GM23338 (cell line): ENCODE results near the gene NANOS2. TPM values are rescaled to one million over a fixed set of nuclear protein-coding genes. Genes with fewer than 3 reads are reported as not detected.

Source experiments
- ATAC-seq: fragments of 200-7000 bp; cut with Tn5 transposase; 3 replicates; pipeline ENCODE4 v1.9.1; 2020
- DNase-seq: peaks from one replicate; pipeline ENCODE4 v3.0.0-alpha.2; 2015; ENCODE audit warnings: low spot score
- H2AFZ ChIP-seq: fragments of 200-600 bp; sonication (generic); 2 replicates; pipeline ENCODE4 v1.8.0; 2016; ENCODE audit warnings: antibody characterized with exemption, mild to moderate bottlenecking, moderate library complexity
- H3F3A ChIP-seq: fragments of 200-600 bp; sonication (generic); replicated peaks from 2 replicates; pipeline ENCODE4 v1.8.0; 2017; ENCODE audit warnings: antibody characterized with exemption, mixed run types, low read depth
- H3K27ac ChIP-seq: fragments of 200-600 bp; sonication (generic); 2 replicates; pipeline ENCODE4 v1.6.1; 2016; ENCODE audit warnings: low read depth
- H3K27me3 ChIP-seq: fragments of 200-600 bp; sonication (generic); 2 replicates; pipeline ENCODE4 v1.8.0; 2016; ENCODE audit warnings: mild to moderate bottlenecking, mixed run types, moderate library complexity; ENCODE audit not compliant: insufficient read depth
- H3K36me3 ChIP-seq: fragments of 200-600 bp; sonication (generic); 2 replicates; pipeline ENCODE4 v1.8.0; 2016; ENCODE audit warnings: mild to moderate bottlenecking; ENCODE audit not compliant: insufficient read depth
- H3K4me1 ChIP-seq: fragments of 200-600 bp; sonication (generic); 2 replicates; pipeline ENCODE4 v1.8.0; 2016; ENCODE audit warnings: mild to moderate bottlenecking, moderate library complexity; ENCODE audit not compliant: insufficient read depth
- H3K4me2 ChIP-seq: fragments of 200-600 bp; sonication (generic); 2 replicates; pipeline ENCODE4 v1.7.1; 2017; ENCODE audit warnings: mixed run types
- H3K4me3 ChIP-seq: fragments of 200-600 bp; sonication (generic); 2 replicates; pipeline ENCODE4 v1.6.1; 2016; ENCODE audit warnings: mixed run types
- H3K79me2 ChIP-seq: fragments of 200-600 bp; sonication (generic); replicated peaks from 2 replicates; pipeline ENCODE4 v1.8.0; 2017; ENCODE audit warnings: mild to moderate bottlenecking; ENCODE audit not compliant: insufficient read depth
- H3K9me2 ChIP-seq: fragments of 200-600 bp; sonication (generic); 2 replicates; pipeline ENCODE4 v1.8.0; 2017; ENCODE audit not compliant: insufficient read depth
- H4K20me1 ChIP-seq: fragments of 200-600 bp; sonication (generic); replicated peaks from 2 replicates; pipeline ENCODE4 v1.8.0; 2017; ENCODE audit warnings: mild to moderate bottlenecking; ENCODE audit not compliant: insufficient read depth
- H3K27ac Mint-ChIP-seq: 2 replicates; pipeline ENCODE4 v1.8.0; 2020; ENCODE audit warnings: inconsistent platforms, mild to moderate bottlenecking, moderate library complexity, mixed read lengths
- H3K27me3 Mint-ChIP-seq: 3 replicates; pipeline ENCODE4 v1.8.0; 2022; ENCODE audit warnings: low read depth, mild to moderate bottlenecking, moderate library complexity, mixed read lengths, inconsistent platforms; ENCODE audit not compliant: insufficient read depth, poor library complexity
- H3K36me3 Mint-ChIP-seq: 3 replicates; pipeline ENCODE4 v1.8.0; 2021; ENCODE audit warnings: low read depth, mild to moderate bottlenecking, inconsistent platforms, moderate library complexity, mixed read lengths
- H3K4me1 Mint-ChIP-seq: 3 replicates; pipeline ENCODE4 v1.8.0; 2020; ENCODE audit warnings: mild to moderate bottlenecking, inconsistent platforms, mixed read lengths
- H3K4me3 Mint-ChIP-seq: 3 replicates; pipeline ENCODE4 v1.8.0; 2021; ENCODE audit warnings: moderate library complexity, mild to moderate bottlenecking, inconsistent platforms, mixed read lengths
- H3K9me3 Mint-ChIP-seq: 3 replicates; pipeline ENCODE4 v1.8.0; 2020; ENCODE audit warnings: moderate library complexity, mild to moderate bottlenecking, inconsistent platforms, mixed read lengths
- CREB1 ChIP-seq: fragments of 250-450 bp; sonication (Bioruptor Pico); IDR thresholded peaks from 2 replicates; pipeline ENCODE4 v1.5.0; 2020; ENCODE audit warnings: low read depth, mild to moderate bottlenecking, moderate library complexity
- CTCF ChIP-seq, 2 experiments: fragments of 200-600 bp in 1 of 2; sonication (generic) in 1 of 2; conservative IDR thresholded peaks; 2 replicates each; pipeline versions ENCODE4 v1.5.1 to v1.6.1; 2016 to 2017; ENCODE audit warnings: antibody characterized with exemption in 2 of 2, low read depth in 2 of 2, mild to moderate bottlenecking in 2 of 2, moderate library complexity in 1 of 2
- EZH2phosphoT487 ChIP-seq: fragments of 200-600 bp; sonication (generic); IDR thresholded peaks from one replicate; pipeline ENCODE4 v1.8.1; 2018; ENCODE audit warnings: antibody characterized with exemption; ENCODE audit not compliant: unreplicated experiment
- NANOG ChIP-seq: IDR thresholded peaks from 2 replicates; pipeline ENCODE4 v1.6.1; 2016; ENCODE audit warnings: antibody characterized with exemption, borderline replicate concordance
- POLR2AphosphoS5 ChIP-seq: IDR thresholded peaks from 2 replicates; pipeline ENCODE4 v1.6.1; 2016; ENCODE audit warnings: antibody characterized with exemption, low read depth
- STAT1 ChIP-seq: IDR thresholded peaks from one replicate; pipeline ENCODE4 v1.6.1; 2016; ENCODE audit warnings: antibody characterized with exemption; ENCODE audit not compliant: unreplicated experiment
- ZNF114 ChIP-seq: fragments of 250-450 bp; sonication (Bioruptor Pico); IDR thresholded peaks from 2 replicates; pipeline ENCODE4 v1.5.0; 2020; ENCODE audit warnings: mild to moderate bottlenecking, moderate library complexity
- ZNF331 ChIP-seq: fragments of 250-450 bp; sonication (Bioruptor Pico); IDR thresholded peaks from 2 replicates; pipeline ENCODE4 v1.5.0; 2020; ENCODE audit warnings: low read depth, mild to moderate bottlenecking, moderate library complexity
- ZNF462 ChIP-seq: fragments of 250-450 bp; sonication (Bioruptor Pico); IDR thresholded peaks from 2 replicates; pipeline ENCODE4 v1.5.0; 2020; ENCODE audit warnings: mild to moderate bottlenecking, moderate library complexity
- polyA plus RNA-seq: library from polyadenylated mRNA; unstranded; fragments of >200 nt; fragmentation: Nextera tagmentation; extraction: Ambion mirVana; gene quantifications from 2 replicates; pipeline ENCODE4 v1.2.1, GENCODE V29; 2016
- total RNA-seq: library from RNA; depleted of rRNA; stranded (reverse); fragments of >200 nt; shearing (Covaris generic); gene quantifications from 2 replicates; pipeline ENCODE4 v1.2.3, GENCODE V29; 2014
- TF ChIP-seq, protein P1 (sequence below): IDR thresholded peaks from one replicate; pipeline ENCODE4 v1.6.1; 2018; ENCODE audit warnings: antibody characterized with exemption; ENCODE audit not compliant: unreplicated experiment

Gene NANOS2
- total and polyA plus RNA-seq, 2 experiments from 2014 or later = 0.11 to 0.14 TPM

DNA sequence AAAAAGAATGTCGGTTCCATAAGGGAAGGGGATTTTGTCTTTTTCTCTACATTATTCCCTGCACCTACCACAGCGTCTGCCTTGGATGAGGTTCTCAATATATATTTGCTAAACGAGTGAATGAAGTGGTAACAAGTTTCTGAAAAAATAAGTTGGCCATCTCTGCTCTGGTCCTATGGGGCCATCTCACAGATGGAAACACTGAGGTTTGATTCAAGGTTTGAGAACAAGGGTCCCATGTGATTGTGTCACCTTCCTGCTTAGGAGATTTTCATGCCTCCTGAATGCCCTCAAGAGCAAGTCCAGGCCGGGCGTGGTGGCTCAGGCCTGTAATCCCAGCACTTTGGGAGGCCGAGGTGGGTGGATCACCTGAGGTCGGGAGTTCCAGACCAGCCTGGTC is 15.3 kb downstream of the NANOS2 start:
- ATAC-seq (no peak), DNase-seq (no peak)
- H3K4me1 Mint-ChIP-seq = peaks cover 9% of the 10 kb centered on the region; the same call in 2 of the 3 replicates
- no peak overlapping the region for H3K27ac Mint-ChIP-seq
- H3K9me3 Mint-ChIP-seq = no peaks in the 10 kb centered on the region; the same call in 2 of the 3 replicates
- peaks cover 20% of the 10 kb centered on the region for H3K27me3 Mint-ChIP-seq
- Histone ChIP-seq H3K36me3 (no peaks in the 10 kb centered on the region), H3K4me3 (no peak overlapping the region), H3K9me2 (no peaks in the 10 kb centered on the region), H3K4me2 (no peak overlapping the region), H3K27ac (no peak overlapping the region), H3K27me3 (peaks cover 23% of the 10 kb centered on the region), H3K79me2 (no peaks in the 10 kb centered on the region), H3K4me1 (peaks cover 6% of the 10 kb centered on the region; the same call in 1 of the 2 replicates), H2AFZ (no peak overlapping the region), H3F3A (peaks cover 21% of the 10 kb centered on the region; the same call in 1 of the 2 replicates), H4K20me1 (no peaks in the 10 kb centered on the region; the same call in none of the 2 replicates)
- TF ChIP-seq POLR2AphosphoS5 = no peak
- TF ChIP-seq ZNF114 (CRISPR knock-in tag) = no peak
- TF ChIP-seq, protein P1, sequence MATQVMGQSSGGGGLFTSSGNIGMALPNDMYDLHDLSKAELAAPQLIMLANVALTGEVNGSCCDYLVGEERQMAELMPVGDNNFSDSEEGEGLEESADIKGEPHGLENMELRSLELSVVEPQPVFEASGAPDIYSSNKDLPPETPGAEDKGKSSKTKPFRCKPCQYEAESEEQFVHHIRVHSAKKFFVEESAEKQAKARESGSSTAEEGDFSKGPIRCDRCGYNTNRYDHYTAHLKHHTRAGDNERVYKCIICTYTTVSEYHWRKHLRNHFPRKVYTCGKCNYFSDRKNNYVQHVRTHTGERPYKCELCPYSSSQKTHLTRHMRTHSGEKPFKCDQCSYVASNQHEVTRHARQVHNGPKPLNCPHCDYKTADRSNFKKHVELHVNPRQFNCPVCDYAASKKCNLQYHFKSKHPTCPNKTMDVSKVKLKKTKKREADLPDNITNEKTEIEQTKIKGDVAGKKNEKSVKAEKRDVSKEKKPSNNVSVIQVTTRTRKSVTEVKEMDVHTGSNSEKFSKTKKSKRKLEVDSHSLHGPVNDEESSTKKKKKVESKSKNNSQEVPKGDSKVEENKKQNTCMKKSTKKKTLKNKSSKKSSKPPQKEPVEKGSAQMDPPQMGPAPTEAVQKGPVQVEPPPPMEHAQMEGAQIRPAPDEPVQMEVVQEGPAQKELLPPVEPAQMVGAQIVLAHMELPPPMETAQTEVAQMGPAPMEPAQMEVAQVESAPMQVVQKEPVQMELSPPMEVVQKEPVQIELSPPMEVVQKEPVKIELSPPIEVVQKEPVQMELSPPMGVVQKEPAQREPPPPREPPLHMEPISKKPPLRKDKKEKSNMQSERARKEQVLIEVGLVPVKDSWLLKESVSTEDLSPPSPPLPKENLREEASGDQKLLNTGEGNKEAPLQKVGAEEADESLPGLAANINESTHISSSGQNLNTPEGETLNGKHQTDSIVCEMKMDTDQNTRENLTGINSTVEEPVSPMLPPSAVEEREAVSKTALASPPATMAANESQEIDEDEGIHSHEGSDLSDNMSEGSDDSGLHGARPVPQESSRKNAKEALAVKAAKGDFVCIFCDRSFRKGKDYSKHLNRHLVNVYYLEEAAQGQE = no peak
- no peak for TF ChIP-seq ZNF331 (CRISPR knock-in tag)
- TF ChIP-seq EZH2phosphoT487 = no peak
- no peak for TF ChIP-seq STAT1
- no peak for TF ChIP-seq NANOG
- no peak for TF ChIP-seq CREB1 (CRISPR knock-in tag)
- no peak for TF ChIP-seq CTCF (conservative IDR thresholded peaks at IDR 0.05; ENCODE audit: low read depth in 2 of 2)
- TF ChIP-seq ZNF462 = no peak
- no peak overlapping the region for H3K4me3 Mint-ChIP-seq
- peaks cover 29% of the 10 kb centered on the region for H3K36me3 Mint-ChIP-seq
